ENCODE results near the gene ASB18.

- TF ChIP-seq, protein P1, sequence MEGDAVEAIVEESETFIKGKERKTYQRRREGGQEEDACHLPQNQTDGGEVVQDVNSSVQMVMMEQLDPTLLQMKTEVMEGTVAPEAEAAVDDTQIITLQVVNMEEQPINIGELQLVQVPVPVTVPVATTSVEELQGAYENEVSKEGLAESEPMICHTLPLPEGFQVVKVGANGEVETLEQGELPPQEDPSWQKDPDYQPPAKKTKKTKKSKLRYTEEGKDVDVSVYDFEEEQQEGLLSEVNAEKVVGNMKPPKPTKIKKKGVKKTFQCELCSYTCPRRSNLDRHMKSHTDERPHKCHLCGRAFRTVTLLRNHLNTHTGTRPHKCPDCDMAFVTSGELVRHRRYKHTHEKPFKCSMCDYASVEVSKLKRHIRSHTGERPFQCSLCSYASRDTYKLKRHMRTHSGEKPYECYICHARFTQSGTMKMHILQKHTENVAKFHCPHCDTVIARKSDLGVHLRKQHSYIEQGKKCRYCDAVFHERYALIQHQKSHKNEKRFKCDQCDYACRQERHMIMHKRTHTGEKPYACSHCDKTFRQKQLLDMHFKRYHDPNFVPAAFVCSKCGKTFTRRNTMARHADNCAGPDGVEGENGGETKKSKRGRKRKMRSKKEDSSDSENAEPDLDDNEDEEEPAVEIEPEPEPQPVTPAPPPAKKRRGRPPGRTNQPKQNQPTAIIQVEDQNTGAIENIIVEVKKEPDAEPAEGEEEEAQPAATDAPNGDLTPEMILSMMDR (IDR thresholded peaks at IDR 0.05), result no peak
- no peak for TF ChIP-seq POLR2A (IDR thresholded peaks at IDR 0.05)
Observed at GRCh38 chr2:236291911-236292310, 27.7 kb upstream of the ASB18 start.

Data from Peyer's patch (tissue), 4 donors.